Esophagus squamous epithelium (tissue), 4 donors: ENCODE results near the gene SAMD9.

Experiments used
- CTCF ChIP-seq, 6 experiments: fragments of 450-650 bp in 4 of 6; fragments of 200-600 bp in 2 of 6; sonication (generic) in 2 of 6; IDR thresholded peaks; one replicate each; pipeline ENCODE4 v1.5.1; 2016 to 2019; ENCODE audit warnings: antibody characterized with exemption in 6 of 6, mild to moderate bottlenecking in 4 of 6, moderate library complexity in 4 of 6
- POLR2A ChIP-seq, 4 donors: fragments of 450-650 bp; IDR thresholded peaks; one replicate each; pipeline ENCODE4 v1.6.1; 2017; ENCODE audit warnings: antibody characterized with exemption in 4 of 4, mild to moderate bottlenecking in 4 of 4, moderate library complexity in 3 of 4

DNA sequence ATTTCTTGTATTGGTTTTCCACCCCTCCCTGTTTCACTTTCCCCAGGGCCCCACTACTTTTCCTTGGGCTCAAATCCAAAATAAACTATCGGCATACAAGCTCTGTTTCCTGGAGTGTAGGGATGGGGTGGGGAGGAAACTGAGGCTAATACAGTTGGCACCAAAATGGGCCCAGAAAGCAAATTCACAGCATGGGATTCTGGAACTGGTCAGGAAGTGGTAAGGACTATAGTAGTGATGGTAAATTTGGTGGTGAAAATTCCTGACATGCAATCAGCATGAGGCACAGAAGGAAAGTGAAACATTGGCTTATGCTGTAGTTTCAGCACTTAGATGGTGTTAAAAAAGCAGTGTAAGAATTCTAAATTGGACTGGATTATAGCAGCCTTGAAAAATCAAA is 39.1 kb upstream of the SAMD9 start:
- TF ChIP-seq CTCF (IDR thresholded peaks at IDR 0.05) (no peak), POLR2A (IDR thresholded peaks at IDR 0.05) (no peak)
